SK-N-DZ (cell line): ENCODE measurements around the gene COL9A2.

Source experiments
- DNase-seq: peaks from one replicate; pipeline ENCODE4 v3.0.0-alpha.2; 2015; ENCODE audit warnings: low spot score

COL9A2 gene

GRCh38 chr1:40318970-40319621 lies 2.0 kb upstream of the COL9A2 start:
- DNase-seq = no peak

- no peak for DNase-seq
Observed at GRCh38 chr1:40318476-40318875, 1.4 kb upstream of the COL9A2 start.

GRCh38 chr1:40317394-40318074 lies 448 bp upstream of the COL9A2 start:
- DNase-seq = no peak

- DNase-seq = peak; percentile 42
Observed at GRCh38 chr1:40315795-40316594, 1.1 kb downstream of the COL9A2 start.

- DNase-seq = peak; percentile 81
Observed at GRCh38 chr1:40315239-40315794, 1.8 kb downstream of the COL9A2 start.

- no peak for DNase-seq
Observed at GRCh38 chr1:40314721-40315238, 2.3 kb downstream of the COL9A2 start.

- no peak for DNase-seq
Observed at GRCh38 chr1:40313958-40314720, 2.9 kb downstream of the COL9A2 start.

- DNase-seq = no peak
Observed at GRCh38 chr1:40313329-40313957, 3.6 kb downstream of the COL9A2 start.

- no peak for DNase-seq
Observed at GRCh38 chr1:40312238-40313205, 4.6 kb downstream of the COL9A2 start.

- DNase-seq = no peak
Observed at GRCh38 chr1:40311692-40312091, 5.4 kb downstream of the COL9A2 start.

- DNase-seq = no peak
Observed at GRCh38 chr1:40310983-40311642, 6.0 kb downstream of the COL9A2 start.

- no peak for DNase-seq
Observed at GRCh38 chr1:40310129-40310461, 7.0 kb downstream of the COL9A2 start.

- DNase-seq = no peak
Observed at GRCh38 chr1:40309374-40310128, 7.5 kb downstream of the COL9A2 start.

- DNase-seq = no peak
Observed at GRCh38 chr1:40308036-40308727, 8.9 kb downstream of the COL9A2 start.

GRCh38 chr1:40307186-40307585 lies 9.9 kb downstream of the COL9A2 start:
- no peak for DNase-seq

GRCh38 chr1:40306296-40306695 lies 10.8 kb downstream of the COL9A2 start:
- no peak for DNase-seq

GRCh38 chr1:40305871-40306270 lies 11.2 kb downstream of the COL9A2 start:
- DNase-seq = no peak

GRCh38 chr1:40305451-40305850 lies 11.6 kb downstream of the COL9A2 start:
- no peak for DNase-seq
